ENCODE results near the gene HRK.

HRK gene

GRCh38 chr12:116910280-116910644 is 29.0 kb upstream of the HRK start:
- TF ChIP-seq MYC (IDR thresholded peaks at IDR 0.05; ENCODE audit: low read depth, low read length) = no peak
- no peak for TF ChIP-seq MAX (IDR thresholded peaks at IDR 0.05; ENCODE audit: low read depth, low read length)
- TF ChIP-seq POLR2A (IDR thresholded peaks at IDR 0.05; ENCODE audit: extremely low read depth, insufficient read length) = no peak
- no peak for TF ChIP-seq CTCF (IDR thresholded peaks at IDR 0.05; ENCODE audit: low read depth, low read length)
- H3K4me3 ChIP-seq (ENCODE audit: low read depth, low read length) = peak overlapping the region; percentile 77
- DNase-seq (ENCODE audit: low read depth) = no peak

- TF ChIP-seq MYC (IDR thresholded peaks at IDR 0.05; ENCODE audit: low read depth, low read length) (no peak), CTCF (IDR thresholded peaks at IDR 0.05; ENCODE audit: low read depth, low read length) (no peak), POLR2A (IDR thresholded peaks at IDR 0.05; ENCODE audit: extremely low read depth, insufficient read length) (no peak), MAX (IDR thresholded peaks at IDR 0.05; ENCODE audit: low read depth, low read length) (no peak)
- DNase-seq (ENCODE audit: low read depth) = no peak
- no peak overlapping the region for H3K4me3 ChIP-seq (ENCODE audit: low read depth, low read length)
Measured at GRCh38 chr12:116906285-116906684, 25.0 kb upstream of the HRK start.

GRCh38 chr12:116903818-116904217 is 22.6 kb upstream of the HRK start:
- no peak for DNase-seq (ENCODE audit: low read depth)
- H3K4me3 ChIP-seq (ENCODE audit: low read depth, low read length) = no peak overlapping the region
- TF ChIP-seq POLR2A (IDR thresholded peaks at IDR 0.05; ENCODE audit: extremely low read depth, insufficient read length) (no peak), MAX (IDR thresholded peaks at IDR 0.05; ENCODE audit: low read depth, low read length) (no peak), CTCF (IDR thresholded peaks at IDR 0.05; ENCODE audit: low read depth, low read length) (no peak), MYC (IDR thresholded peaks at IDR 0.05; ENCODE audit: low read depth, low read length) (no peak)

- DNase-seq (ENCODE audit: low read depth) = no peak
- H3K4me3 ChIP-seq (ENCODE audit: low read depth, low read length) = no peak overlapping the region
- TF ChIP-seq MYC (IDR thresholded peaks at IDR 0.05; ENCODE audit: low read depth, low read length) (no peak), POLR2A (IDR thresholded peaks at IDR 0.05; ENCODE audit: extremely low read depth, insufficient read length) (no peak), MAX (IDR thresholded peaks at IDR 0.05; ENCODE audit: low read depth, low read length) (no peak), CTCF (IDR thresholded peaks at IDR 0.05; ENCODE audit: low read depth, low read length) (no peak)
Measured at GRCh38 chr12:116901612-116902011, 20.4 kb upstream of the HRK start.

GRCh38 chr12:116898669-116899068 is 17.4 kb upstream of the HRK start:
- DNase-seq (ENCODE audit: low read depth) = no peak
- no peak for TF ChIP-seq MYC (IDR thresholded peaks at IDR 0.05; ENCODE audit: low read depth, low read length)
- no peak for TF ChIP-seq CTCF (IDR thresholded peaks at IDR 0.05; ENCODE audit: low read depth, low read length)
- TF ChIP-seq MAX (IDR thresholded peaks at IDR 0.05; ENCODE audit: low read depth, low read length) = no peak
- no peak for TF ChIP-seq POLR2A (IDR thresholded peaks at IDR 0.05; ENCODE audit: extremely low read depth, insufficient read length)

GRCh38 chr12:116897476-116897875 is 16.2 kb upstream of the HRK start:
- TF ChIP-seq MYC (IDR thresholded peaks at IDR 0.05; ENCODE audit: low read depth, low read length) (no peak), CTCF (IDR thresholded peaks at IDR 0.05; ENCODE audit: low read depth, low read length) (no peak), MAX (IDR thresholded peaks at IDR 0.05; ENCODE audit: low read depth, low read length) (no peak), POLR2A (IDR thresholded peaks at IDR 0.05; ENCODE audit: extremely low read depth, insufficient read length) (no peak)
- no peak for DNase-seq (ENCODE audit: low read depth)
- no peak overlapping the region for H3K4me3 ChIP-seq (ENCODE audit: low read depth, low read length)

More at GRCh38 chr12:116898669-116899068, 17.4 kb upstream of the HRK start:
- no peak overlapping the region for H3K4me3 ChIP-seq (ENCODE audit: low read depth, low read length)

Data from NB4 (cell line).